HCT116 (cell line): ENCODE results near the gene SERPINC1. TPM values are rescaled to one million over a fixed set of nuclear protein-coding genes. Genes with fewer than 3 reads are reported as not detected.
A peak's percentile ranks its signal among the peaks of the same experiment; 100 is the strongest.

ENCODE experiments used
- ATAC-seq: fragments of 200-7000 bp; cut with Tn5 transposase; 2 replicates; pipeline ENCODE4 v1.9.1; 2020; ENCODE audit warnings: mild to moderate bottlenecking, moderate library complexity
- BruUV-seq: library from RNA; stranded (reverse); fragments of 400-500 nt; replicated peaks from 2 replicates; lab custom pipeline; 2021; lab: Mats Ljungman, UMichigan
- CTCF ChIA-PET: fragments of 300-600 bp; sonication (Branson Sonifier 250); formaldehyde crosslinking; loops from one replicate; lab custom pipeline; 2021; ENCODE audit warnings: antibody characterized with exemption; lab: Charles Lee
- POLR2A ChIA-PET: fragments of 300-600, 350-600 bp; sonication (Branson Sonifier 250); formaldehyde crosslinking; loops from one replicate; lab custom pipeline; 2021; ENCODE audit warnings: antibody characterized with exemption; lab: Charles Lee
- RAD21 ChIA-PET, 2 experiments: fragments of 300-600 bp; sonication (Branson Sonifier 250); formaldehyde crosslinking; loops; one replicate each; lab custom pipeline; 2023; ENCODE audit warnings: low total read pairs in 2 of 2; ENCODE audit not compliant: uncharacterized antibody in 2 of 2, unreplicated experiment in 2 of 2, low non-redundant PET in 1 of 2; lab: Charles Lee
- DNase-seq: peaks from one replicate; pipeline ENCODE4 v3.0.0-alpha.2; 2010; ENCODE audit warnings: low read depth, low spot score
- H2AFZ ChIP-seq: fragments of 200-600 bp; shearing (Covaris generic), sonication (generic); 2 replicates; pipeline ENCODE4 v1.6.1; 2017; ENCODE audit warnings: low read depth, mixed run types, mixed read lengths, antibody characterized with exemption, low read length; ENCODE audit not compliant: poor library complexity, severe bottlenecking
- H3K27ac ChIP-seq: 2 replicates; pipeline ENCODE4 v1.5.1; 2012; ENCODE audit warnings: low read depth, low read length
- H3K27me3 ChIP-seq: fragments of 200-600 bp; sonication (generic); 2 replicates; pipeline ENCODE4 v1.6.1; 2016; ENCODE audit warnings: mixed run types, low read length, mixed read lengths; ENCODE audit not compliant: insufficient read depth
- H3K36me3 ChIP-seq, 2 experiments: fragments of 200-500 bp in 1 of 2; fragments of 200-600 bp in 1 of 2; sonication (Bioruptor generic) in 1 of 2; sonication (generic) in 1 of 2; 2 replicates each; pipeline versions ENCODE4 v1.5.1 to v1.6.1; 2014 to 2016; ENCODE audit warnings: low read length in 2 of 2, inconsistent platforms in 1 of 2, mixed read lengths in 1 of 2, mixed run types in 1 of 2; ENCODE audit not compliant: insufficient read depth in 2 of 2, control insufficient read depth in 1 of 2
- H3K4me1 ChIP-seq, 2 experiments: fragments of 200-600 bp in 1 of 2; sonication (generic) in 1 of 2; 2 replicates each; pipeline versions ENCODE4 v1.5.1 to v1.6.1; 2012 to 2017; ENCODE audit warnings: low read length in 2 of 2, inconsistent platforms in 1 of 2, mild to moderate bottlenecking in 1 of 2, mixed read lengths in 1 of 2, mixed run types in 1 of 2, moderate library complexity in 1 of 2; ENCODE audit not compliant: insufficient read depth in 2 of 2, control insufficient read depth in 1 of 2
- H3K4me2 ChIP-seq: fragments of 200-600 bp; sonication (generic); 2 replicates; pipeline ENCODE4 v1.6.1; 2017; ENCODE audit warnings: mixed run types, low read length, mixed read lengths
- H3K4me3 ChIP-seq, 2 experiments: fragments of 200-600 bp in 1 of 2; sonication (generic) in 1 of 2; replicated peaks in 1 of 2; 2 replicates each; pipeline ENCODE4 v1.5.1; 2011 to 2016; ENCODE audit warnings: low read length in 2 of 2, control low read depth in 1 of 2, low read depth in 1 of 2, mild to moderate bottlenecking in 1 of 2, mixed read lengths in 1 of 2, mixed run types in 1 of 2
- H3K79me2 ChIP-seq: fragments of 200-600 bp; sonication (generic); 2 replicates; pipeline ENCODE4 v1.6.1; 2017; ENCODE audit warnings: mild to moderate bottlenecking, mixed run types, low read length, moderate library complexity, mixed read lengths; ENCODE audit not compliant: insufficient read depth
- H3K9ac ChIP-seq: fragments of 200-600 bp; sonication (generic); 2 replicates; pipeline ENCODE4 v1.6.1; 2016; ENCODE audit warnings: low read length, mixed read lengths
- H3K9me2 ChIP-seq: fragments of 200-600 bp; sonication (generic), shearing (Covaris generic); 2 replicates; pipeline ENCODE4 v1.6.1; 2017; ENCODE audit warnings: mixed run types, mild to moderate bottlenecking, moderate library complexity; ENCODE audit not compliant: insufficient read depth
- H3K9me3 ChIP-seq, 2 experiments: fragments of 200-500 bp in 1 of 2; fragments of 200-600 bp in 1 of 2; sonication (Bioruptor generic) in 1 of 2; sonication (generic) in 1 of 2; 2 replicates each; pipeline ENCODE4 v1.6.1; 2014 to 2017; ENCODE audit warnings: low read length in 2 of 2, mixed read lengths in 2 of 2, inconsistent platforms in 1 of 2, low read depth in 1 of 2, mild to moderate bottlenecking in 1 of 2, mixed run types in 1 of 2, moderate library complexity in 1 of 2; ENCODE audit not compliant: control insufficient read depth in 1 of 2, insufficient read depth in 1 of 2
- H4K20me1 ChIP-seq: fragments of 200-600 bp; sonication (generic), shearing (Covaris generic); 2 replicates; pipeline ENCODE4 v1.6.1; 2017; ENCODE audit warnings: mixed run types, mild to moderate bottlenecking, moderate library complexity; ENCODE audit not compliant: insufficient read depth
- CTCF ChIP-seq, 3 experiments: fragments of 200-600 bp in 1 of 3; sonication (generic) in 1 of 3; IDR thresholded peaks in 2 of 3; conservative IDR thresholded peaks in 1 of 3; 2 replicates each; pipeline ENCODE4 v1.5.1; 2012 to 2017; ENCODE audit warnings: low read depth in 2 of 3, low read length in 2 of 3, antibody characterized with exemption in 1 of 3, borderline replicate concordance in 1 of 3, control low read depth in 1 of 3, mild to moderate bottlenecking in 1 of 3, mixed read lengths in 1 of 3, mixed run types in 1 of 3, moderate library complexity in 1 of 3; ENCODE audit not compliant: insufficient read depth in 1 of 3
- EGR1 ChIP-seq: IDR thresholded peaks from 2 replicates; pipeline ENCODE4 v1.6.1; 2012; ENCODE audit warnings: low read depth
- ELF1 ChIP-seq: IDR thresholded peaks from 2 replicates; pipeline ENCODE4 v1.6.1; 2012; ENCODE audit warnings: low read depth, borderline replicate concordance
- EZH2 ChIP-seq: fragments of 200-600 bp; sonication (generic); IDR thresholded peaks from 2 replicates; pipeline ENCODE4 v1.6.1; 2017; ENCODE audit warnings: antibody characterized with exemption, mixed run types
- EZH2phosphoT487 ChIP-seq: fragments of 200-600 bp; IDR thresholded peaks from 2 replicates; pipeline ENCODE4 v1.6.1; 2018; ENCODE audit warnings: antibody characterized with exemption, borderline replicate concordance
- JUND ChIP-seq: IDR thresholded peaks from 2 replicates; pipeline ENCODE4 v1.6.1; 2012
- RAD21 ChIP-seq: IDR thresholded peaks from 2 replicates; pipeline ENCODE4 v1.6.1; 2012; ENCODE audit warnings: low read depth, mild to moderate bottlenecking
- SP1 ChIP-seq: IDR thresholded peaks from 2 replicates; pipeline ENCODE4 v1.6.1; 2012; ENCODE audit warnings: low read depth
- YY1 ChIP-seq: IDR thresholded peaks from 2 replicates; pipeline ENCODE4 v1.6.1; 2011; ENCODE audit warnings: low read length, low read depth, moderate library complexity, mild to moderate bottlenecking; ENCODE audit not compliant: insufficient replicate concordance; ENCODE audit errors: extremely low read depth
- ZBTB33 ChIP-seq: IDR thresholded peaks from 2 replicates; pipeline ENCODE4 v1.6.1; 2011; ENCODE audit warnings: mild to moderate bottlenecking, low read length, moderate library complexity; ENCODE audit not compliant: insufficient replicate concordance; ENCODE audit errors: extremely low read depth
- ZFX ChIP-seq: fragments of 450-650 bp; IDR thresholded peaks from 2 replicates; pipeline ENCODE4 v1.6.1; 2017
- intact Hi-C: fragments of 100-400 bp; cut with micrococcal nuclease; formaldehyde crosslinking; loops from 2 replicates; pipeline ENCODE4 v1.10.0; 2022
- total RNA-seq: library from RNA; stranded (reverse); gene quantifications from one replicate; pipeline ENCODE4 v1.2.1, GENCODE V29; 2021; ENCODE audit not compliant: unreplicated experiment
- TF ChIP-seq, protein P1 (sequence below): IDR thresholded peaks from 2 replicates; pipeline ENCODE4 v1.6.1; 2012
- TF ChIP-seq, protein P2 (sequence below): IDR thresholded peaks from 2 replicates; pipeline ENCODE4 v1.6.1; 2012

Gene SERPINC1
- total RNA-seq, 1 experiment from 2014 or later, result 0.61 TPM

GRCh38 chr1:173861731-173862145, 55.4 kb downstream of the SERPINC1 start:
- peaks cover 35 to 36% of the 10 kb centered on the region in 2 experiments for H3K36me3 ChIP-seq
- no peak for TF ChIP-seq SP1
- no peak for TF ChIP-seq YY1
- TF ChIP-seq EGR1, result no peak
- no peak for TF ChIP-seq ZBTB33
- TF ChIP-seq, protein P1, sequence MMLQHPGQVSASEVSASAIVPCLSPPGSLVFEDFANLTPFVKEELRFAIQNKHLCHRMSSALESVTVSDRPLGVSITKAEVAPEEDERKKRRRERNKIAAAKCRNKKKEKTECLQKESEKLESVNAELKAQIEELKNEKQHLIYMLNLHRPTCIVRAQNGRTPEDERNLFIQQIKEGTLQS, result no peak
- TF ChIP-seq, all 23 proteins: peak for 0
- BruUV-seq, result no TSS peak
- Histone ChIP-seq H3K4me2 (no peak overlapping the region), H3K27ac (no peak overlapping the region), H3K9me3 (no peaks in the 10 kb centered on the region), H3K27me3 (no peaks in the 10 kb centered on the region), H2AFZ (no peak overlapping the region), H3K79me2 (peaks cover 27% of the 10 kb centered on the region), H3K4me3 (no peak overlapping the region), H3K9ac (no peak overlapping the region), H3K4me1 (peaks cover 5 to 32% of the 10 kb centered on the region in 2 experiments; a peak in 3 of 4 replicates), H4K20me1 (peaks cover 39% of the 10 kb centered on the region), H3K9me2 (no peaks in the 10 kb centered on the region)
- ChIA-PET RAD21 (no interaction called here), POLR2A (interaction anchor here (0.7 to 2.1 kb wide), 4 partner anchors 14 to 432 kb away, joined by 3 to 5 read pairs (median 3); no protein-coding TSS in a partner anchor), CTCF (interaction anchor here (1.0 kb wide), 1 partner anchor 356 kb away, joined by 3 read pairs; no protein-coding TSS in a partner anchor)
- intact Hi-C loops, result loop anchor here (2.0 to 10.0 kb wide), 2 partner anchors 353 to 431 kb away; no protein-coding TSS in a partner anchor
- DNase-seq, result no peak
- peak; percentile 43 for ATAC-seq

- peaks cover 0 to 16% of the 10 kb centered on the region in 2 experiments; a peak in 2 of 4 replicates for H3K4me1 ChIP-seq
- H3K9ac ChIP-seq, result no peak overlapping the region
- ChIA-PET POLR2A (interaction anchor here (1.5 to 2.1 kb wide), 4 partner anchors 8 to 18 kb away, joined by 4 to 9 read pairs (median 5); partner anchors contain the start of gene ZBTB37), CTCF (no interaction called here), RAD21 (no interaction called here)
- peaks cover 11% of the 10 kb centered on the region for H3K79me2 ChIP-seq
- H2AFZ ChIP-seq, result no peak overlapping the region
- H3K4me3 ChIP-seq, result no peak overlapping the region
- peaks cover 20 to 24% of the 10 kb centered on the region in 2 experiments for H3K36me3 ChIP-seq
- no peak for ATAC-seq
- no peak for DNase-seq
- H3K4me2 ChIP-seq, result no peak overlapping the region
- no peak overlapping the region for H3K27ac ChIP-seq
- intact Hi-C loops, result loop anchor here (10.0 kb wide), 1 partner anchor 355 kb away; no protein-coding TSS in a partner anchor
- H3K27me3 ChIP-seq, result no peaks in the 10 kb centered on the region
- no peaks in the 10 kb centered on the region for H3K9me3 ChIP-seq
- H3K9me2 ChIP-seq, result no peaks in the 10 kb centered on the region
- peaks cover 23% of the 10 kb centered on the region for H4K20me1 ChIP-seq
- BruUV-seq, result no TSS peak
- TF ChIP-seq EZH2, result no peak
- TF ChIP-seq RAD21, result no peak
- no peak for TF ChIP-seq JUND
- no peak for TF ChIP-seq CTCF (IDR thresholded peaks at IDR 0.05 in 2 of 3, conservative IDR thresholded peaks at IDR 0.05 in 1 of 3; ENCODE audit: borderline replicate concordance in 1 of 3, insufficient read depth in 1 of 3, low read depth in 2 of 3, low read length in 2 of 3)
- no peak for TF ChIP-seq EZH2phosphoT487
- TF ChIP-seq, protein P2, sequence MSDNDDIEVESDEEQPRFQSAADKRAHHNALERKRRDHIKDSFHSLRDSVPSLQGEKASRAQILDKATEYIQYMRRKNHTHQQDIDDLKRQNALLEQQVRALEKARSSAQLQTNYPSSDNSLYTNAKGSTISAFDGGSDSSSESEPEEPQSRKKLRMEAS, result no peak
- TF ChIP-seq ZBTB33, result no peak
- no peak for TF ChIP-seq ZFX
- no peak for TF ChIP-seq ELF1
Measured at GRCh38 chr1:173860065-173860464, 57.1 kb downstream of the SERPINC1 start.
